PFSK-1 (cell line): ENCODE data around the gene GDPGP1.

Source experiments
- FOXP2 ChIP-seq: optimal IDR thresholded peaks from 2 replicates; pipeline ENCODE3; 2011; ENCODE audit warnings: borderline replicate concordance, control low read depth, inconsistent platforms; ENCODE audit not compliant: insufficient read depth; ENCODE audit errors: extremely low read length, extremely low read depth
- POLR2AphosphoS5 ChIP-seq: IDR thresholded peaks from 2 replicates; pipeline ENCODE4 v1.6.1; 2012; ENCODE audit warnings: low read depth, mild to moderate bottlenecking, control low read depth, low read length, moderate library complexity
- SIN3A ChIP-seq: IDR thresholded peaks from 2 replicates; pipeline ENCODE4 v1.6.1; 2012; ENCODE audit warnings: mild to moderate bottlenecking, low read length, moderate library complexity, borderline replicate concordance; ENCODE audit not compliant: insufficient read depth
- TAF1 ChIP-seq: IDR thresholded peaks from 2 replicates; pipeline ENCODE4 v1.6.1; 2012; ENCODE audit warnings: low read length, control low read depth, borderline replicate concordance; ENCODE audit not compliant: insufficient read depth
- TF ChIP-seq, protein P1 (sequence below), 2 experiments: IDR thresholded peaks; 2 replicates each; pipeline versions ENCODE4 v1.6.1 to v1.8.0; 2011 to 2012; ENCODE audit warnings: low read depth in 2 of 2, low read length in 2 of 2, control low read depth in 1 of 2, inconsistent platforms in 1 of 2, mild to moderate bottlenecking in 1 of 2, moderate library complexity in 1 of 2; ENCODE audit not compliant: insufficient read depth in 1 of 2

GDPGP1 gene

DNA sequence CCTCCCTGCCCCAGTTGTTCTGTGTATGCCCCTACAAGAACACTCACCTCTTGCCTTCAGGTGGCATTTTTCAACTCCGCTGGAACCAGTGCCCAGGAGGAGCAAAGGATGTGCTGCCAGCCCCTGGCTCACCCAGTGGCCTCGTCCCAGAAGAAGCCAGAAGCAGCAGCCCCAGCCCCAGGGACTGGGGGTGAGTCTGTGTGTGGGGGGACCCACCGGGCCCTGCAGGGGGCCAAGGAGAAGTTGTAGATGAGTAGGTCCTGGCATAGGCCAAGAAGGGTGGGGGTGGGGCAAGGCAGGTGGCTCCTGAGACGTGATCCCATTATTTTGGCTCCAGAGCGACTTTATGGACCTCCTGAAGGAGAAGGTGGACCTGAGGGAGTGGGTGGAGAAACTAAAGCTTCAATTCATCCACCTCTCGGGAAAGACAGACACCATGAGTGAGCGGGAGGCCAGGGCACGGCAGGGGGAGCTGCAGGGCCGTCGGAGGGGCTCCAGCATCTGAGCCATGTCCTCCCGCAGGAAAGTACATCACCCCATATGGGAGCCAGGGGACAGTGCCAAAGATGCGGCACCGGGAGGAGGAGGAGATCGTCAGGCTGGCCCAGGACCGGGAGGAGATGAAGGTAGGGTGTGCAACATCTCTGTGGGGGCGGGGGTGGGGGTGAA is 60.7 kb downstream of the GDPGP1 start:
- no peak for TF ChIP-seq FOXP2
- TF ChIP-seq, protein P1, sequence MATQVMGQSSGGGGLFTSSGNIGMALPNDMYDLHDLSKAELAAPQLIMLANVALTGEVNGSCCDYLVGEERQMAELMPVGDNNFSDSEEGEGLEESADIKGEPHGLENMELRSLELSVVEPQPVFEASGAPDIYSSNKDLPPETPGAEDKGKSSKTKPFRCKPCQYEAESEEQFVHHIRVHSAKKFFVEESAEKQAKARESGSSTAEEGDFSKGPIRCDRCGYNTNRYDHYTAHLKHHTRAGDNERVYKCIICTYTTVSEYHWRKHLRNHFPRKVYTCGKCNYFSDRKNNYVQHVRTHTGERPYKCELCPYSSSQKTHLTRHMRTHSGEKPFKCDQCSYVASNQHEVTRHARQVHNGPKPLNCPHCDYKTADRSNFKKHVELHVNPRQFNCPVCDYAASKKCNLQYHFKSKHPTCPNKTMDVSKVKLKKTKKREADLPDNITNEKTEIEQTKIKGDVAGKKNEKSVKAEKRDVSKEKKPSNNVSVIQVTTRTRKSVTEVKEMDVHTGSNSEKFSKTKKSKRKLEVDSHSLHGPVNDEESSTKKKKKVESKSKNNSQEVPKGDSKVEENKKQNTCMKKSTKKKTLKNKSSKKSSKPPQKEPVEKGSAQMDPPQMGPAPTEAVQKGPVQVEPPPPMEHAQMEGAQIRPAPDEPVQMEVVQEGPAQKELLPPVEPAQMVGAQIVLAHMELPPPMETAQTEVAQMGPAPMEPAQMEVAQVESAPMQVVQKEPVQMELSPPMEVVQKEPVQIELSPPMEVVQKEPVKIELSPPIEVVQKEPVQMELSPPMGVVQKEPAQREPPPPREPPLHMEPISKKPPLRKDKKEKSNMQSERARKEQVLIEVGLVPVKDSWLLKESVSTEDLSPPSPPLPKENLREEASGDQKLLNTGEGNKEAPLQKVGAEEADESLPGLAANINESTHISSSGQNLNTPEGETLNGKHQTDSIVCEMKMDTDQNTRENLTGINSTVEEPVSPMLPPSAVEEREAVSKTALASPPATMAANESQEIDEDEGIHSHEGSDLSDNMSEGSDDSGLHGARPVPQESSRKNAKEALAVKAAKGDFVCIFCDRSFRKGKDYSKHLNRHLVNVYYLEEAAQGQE (IDR thresholded peaks at IDR 0.05; ENCODE audit: insufficient read depth in 1 of 2, low read depth in 2 of 2, low read length in 2 of 2), result no peak
- no peak for TF ChIP-seq TAF1
- TF ChIP-seq SIN3A, result no peak
- TF ChIP-seq POLR2AphosphoS5, result no peak

DNA sequence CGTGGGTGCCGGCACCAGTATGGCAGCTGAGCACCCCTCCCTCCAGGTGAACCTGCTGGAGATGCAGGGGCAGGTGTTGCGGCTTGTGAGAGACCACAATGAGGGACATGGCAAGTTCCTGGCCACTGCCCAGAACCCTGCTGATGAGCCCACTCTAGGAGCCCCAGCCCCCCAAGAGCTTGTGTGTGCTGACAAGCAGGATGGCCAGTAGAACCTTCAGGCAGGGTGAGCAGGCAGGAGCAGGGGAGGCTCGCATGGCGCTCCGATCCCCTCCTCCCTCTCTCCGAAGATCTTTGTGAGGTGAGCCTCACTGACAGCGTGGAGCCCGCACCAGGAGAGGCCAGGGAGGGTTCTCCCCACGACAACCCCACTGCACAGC is 61.2 kb downstream of the GDPGP1 start:
- TF ChIP-seq SIN3A (no peak), TAF1 (no peak), FOXP2 (no peak), POLR2AphosphoS5 (no peak)
- TF ChIP-seq, protein P1 (IDR thresholded peaks at IDR 0.05; ENCODE audit: insufficient read depth in 1 of 2, low read depth in 2 of 2, low read length in 2 of 2), result no peak
